Activated CD8-positive, alpha-beta T cell treated with anti-CD3 and anti-CD28 coated beads, Interleukin-2, amount 10 ng/mL, durations not matched to agents 7 days and 5 days (primary cell): ENCODE results near the gene CNTN4. TPM values are rescaled to one million over a fixed set of nuclear protein-coding genes. Genes with fewer than 3 reads are reported as not detected.

Experiments used
- ATAC-seq: fragments of 150-1000 bp; cut with Tn5 transposase; one replicate; pipeline ENCODE4 v1.10.0; 2021; ENCODE audit warnings: moderate library complexity
- CTCF ChIA-PET: fragments of 350-600 bp; sonication (Branson Sonifier 250); formaldehyde crosslinking; loops from one replicate; lab custom pipeline; 2021; ENCODE audit warnings: antibody characterized with exemption; lab: Charles Lee
- POLR2A ChIA-PET: fragments of 350-600 bp; sonication (Branson Sonifier 250); formaldehyde crosslinking; loops from one replicate; lab custom pipeline; 2021; ENCODE audit warnings: antibody characterized with exemption; lab: Charles Lee
- DNase-seq: peaks from one replicate; pipeline ENCODE4 v3.0.0-alpha.2; 2020
- H3K27ac Mint-ChIP-seq: one replicate; pipeline ENCODE4 v1.8.0; 2021; ENCODE audit warnings: mild to moderate bottlenecking, mixed read lengths
- H3K27me3 Mint-ChIP-seq: one replicate; pipeline ENCODE4 v1.8.0; 2021; ENCODE audit warnings: low read depth, mixed read lengths
- H3K36me3 Mint-ChIP-seq: one replicate; pipeline ENCODE4 v1.8.0; 2021; ENCODE audit warnings: low read depth, mixed read lengths
- H3K4me1 Mint-ChIP-seq: one replicate; pipeline ENCODE4 v1.8.0; 2021; ENCODE audit warnings: low read depth, mixed read lengths
- H3K4me3 Mint-ChIP-seq: one replicate; pipeline ENCODE4 v1.8.0; 2021; ENCODE audit warnings: mild to moderate bottlenecking, mixed read lengths
- H3K9me3 Mint-ChIP-seq: one replicate; pipeline ENCODE4 v1.8.0; 2022; ENCODE audit warnings: mixed read lengths; ENCODE audit not compliant: insufficient read depth
- total RNA-seq, 2 experiments: library from RNA; stranded (reverse); gene quantifications; one replicate each; pipeline ENCODE4 v1.2.3, GENCODE V29; 2021

Gene CNTN4
- total RNA-seq, 2 experiments from 2014 or later: not detected

DNA sequence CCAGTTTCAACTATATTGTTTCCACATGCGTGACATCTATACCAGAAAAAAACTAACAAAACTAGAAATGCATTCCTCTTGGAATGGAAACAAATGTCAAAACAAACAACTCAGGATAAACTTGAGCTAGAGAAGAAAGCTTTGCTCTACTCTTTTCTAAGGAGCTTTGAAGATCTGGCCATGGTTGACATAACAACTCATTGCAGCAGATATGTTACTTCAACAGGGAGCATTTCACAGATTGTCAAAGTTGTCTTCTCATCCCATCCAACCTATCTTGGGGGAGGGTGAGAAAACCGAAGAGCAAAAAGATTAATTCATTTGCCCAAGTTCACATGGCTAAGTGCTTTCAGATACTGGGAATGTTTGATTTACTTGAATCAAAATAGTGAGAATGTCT, 484.4 kb downstream of the CNTN4 start:
- POLR2A ChIA-PET: no interaction called here
- Mint-ChIP-seq H3K27me3 (no peaks in the 10 kb centered on the region), H3K36me3 (no peaks in the 10 kb centered on the region), H3K9me3 (no peaks in the 10 kb centered on the region), H3K27ac (no peak overlapping the region), H3K4me3 (no peak overlapping the region), H3K4me1 (no peaks in the 10 kb centered on the region)
- ATAC-seq (no peak), DNase-seq (no peak)
- CTCF ChIA-PET: interaction anchor here (0.7 kb wide), 1 partner anchor 18 kb away, joined by 3 read pairs; no protein-coding TSS in a partner anchor

- H3K9me3 Mint-ChIP-seq: no peaks in the 10 kb centered on the region
- ChIA-PET POLR2A (no interaction called here), CTCF (no interaction called here)
- no peak overlapping the region for H3K27ac Mint-ChIP-seq
- H3K27me3 Mint-ChIP-seq: no peaks in the 10 kb centered on the region
- H3K36me3 Mint-ChIP-seq: no peaks in the 10 kb centered on the region
- ATAC-seq: no peak
- H3K4me1 Mint-ChIP-seq: no peaks in the 10 kb centered on the region
- no peak overlapping the region for H3K4me3 Mint-ChIP-seq
- no peak for DNase-seq
These were observed 490.8 kb downstream of the CNTN4 start for GRCh38 chr3:2589336-2589969.

DNA sequence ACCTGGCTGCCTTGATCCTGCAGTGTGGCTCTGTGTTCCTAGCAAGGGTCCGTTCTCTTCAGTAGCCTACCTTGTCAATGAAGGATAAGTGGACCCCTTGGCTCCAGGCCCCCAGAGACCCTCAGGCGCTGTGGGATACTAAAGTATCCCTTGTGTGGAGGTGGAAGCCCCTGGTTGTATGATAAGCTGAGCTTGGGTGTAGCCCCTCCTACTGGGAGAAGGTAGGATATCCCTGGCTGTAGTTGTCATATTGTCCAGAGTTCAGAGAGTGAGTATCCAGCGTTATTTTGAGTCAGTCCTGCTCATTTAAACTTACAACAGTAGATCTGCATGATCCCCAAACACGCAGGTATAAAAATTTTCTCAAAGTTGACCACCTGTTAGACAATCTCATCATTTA, 496.8 kb downstream of the CNTN4 start:
- no peak overlapping the region for H3K27ac Mint-ChIP-seq
- ChIA-PET CTCF (no interaction called here), POLR2A (no interaction called here)
- no peaks in the 10 kb centered on the region for H3K36me3 Mint-ChIP-seq
- H3K4me1 Mint-ChIP-seq: no peaks in the 10 kb centered on the region
- no peaks in the 10 kb centered on the region for H3K27me3 Mint-ChIP-seq
- no peak overlapping the region for H3K4me3 Mint-ChIP-seq
- no peak for DNase-seq
- no peak for ATAC-seq
- no peaks in the 10 kb centered on the region for H3K9me3 Mint-ChIP-seq

- ChIA-PET CTCF (no interaction called here), POLR2A (no interaction called here)
- H3K27ac Mint-ChIP-seq: no peak overlapping the region
- H3K36me3 Mint-ChIP-seq: no peaks in the 10 kb centered on the region
- no peaks in the 10 kb centered on the region for H3K4me1 Mint-ChIP-seq
- DNase-seq (no peak), ATAC-seq (no peak)
- H3K4me3 Mint-ChIP-seq: no peak overlapping the region
- H3K27me3 Mint-ChIP-seq: no peaks in the 10 kb centered on the region
- H3K9me3 Mint-ChIP-seq: no peaks in the 10 kb centered on the region
These were observed 498.9 kb downstream of the CNTN4 start for GRCh38 chr3:2597615-2598014.

GRCh38 chr3:2599471-2599870, 500.8 kb downstream of the CNTN4 start:
- no peak overlapping the region for H3K27ac Mint-ChIP-seq
- no peak for ATAC-seq
- H3K9me3 Mint-ChIP-seq: no peaks in the 10 kb centered on the region
- no peaks in the 10 kb centered on the region for H3K36me3 Mint-ChIP-seq
- no peak for DNase-seq
- CTCF ChIA-PET: no interaction called here
- H3K27me3 Mint-ChIP-seq: no peaks in the 10 kb centered on the region
- POLR2A ChIA-PET: no interaction called here
- no peak overlapping the region for H3K4me3 Mint-ChIP-seq
- no peaks in the 10 kb centered on the region for H3K4me1 Mint-ChIP-seq

GRCh38 chr3:2603692-2604289, 505.1 kb downstream of the CNTN4 start:
- ChIA-PET POLR2A (no interaction called here), CTCF (no interaction called here)
- H3K36me3 Mint-ChIP-seq: no peaks in the 10 kb centered on the region
- no peak for ATAC-seq
- no peak for DNase-seq
- H3K4me3 Mint-ChIP-seq: no peak overlapping the region
- no peak overlapping the region for H3K27ac Mint-ChIP-seq
- H3K9me3 Mint-ChIP-seq: no peaks in the 10 kb centered on the region
- H3K27me3 Mint-ChIP-seq: no peaks in the 10 kb centered on the region
- no peaks in the 10 kb centered on the region for H3K4me1 Mint-ChIP-seq

GRCh38 chr3:2614578-2614977, 515.9 kb downstream of the CNTN4 start:
- CTCF ChIA-PET: no interaction called here
- H3K4me1 Mint-ChIP-seq: no peaks in the 10 kb centered on the region
- ATAC-seq (no peak), DNase-seq (no peak)
- POLR2A ChIA-PET: no interaction called here
- no peaks in the 10 kb centered on the region for H3K27me3 Mint-ChIP-seq
- no peak overlapping the region for H3K27ac Mint-ChIP-seq
- no peaks in the 10 kb centered on the region for H3K36me3 Mint-ChIP-seq
- no peaks in the 10 kb centered on the region for H3K9me3 Mint-ChIP-seq
- H3K4me3 Mint-ChIP-seq: no peak overlapping the region

- no peaks in the 10 kb centered on the region for H3K9me3 Mint-ChIP-seq
- H3K27ac Mint-ChIP-seq: no peak overlapping the region
- H3K27me3 Mint-ChIP-seq: no peaks in the 10 kb centered on the region
- no peaks in the 10 kb centered on the region for H3K36me3 Mint-ChIP-seq
- POLR2A ChIA-PET: no interaction called here
- CTCF ChIA-PET: no interaction called here
- DNase-seq (no peak), ATAC-seq (no peak)
- H3K4me3 Mint-ChIP-seq: no peak overlapping the region
- H3K4me1 Mint-ChIP-seq: no peaks in the 10 kb centered on the region
These were observed 516.4 kb downstream of the CNTN4 start for GRCh38 chr3:2615080-2615479.

GRCh38 chr3:2623436-2623835, 524.8 kb downstream of the CNTN4 start:
- Mint-ChIP-seq H3K4me3 (no peak overlapping the region), H3K9me3 (no peaks in the 10 kb centered on the region), H3K36me3 (no peaks in the 10 kb centered on the region), H3K27ac (no peak overlapping the region), H3K4me1 (no peaks in the 10 kb centered on the region), H3K27me3 (no peaks in the 10 kb centered on the region)
- POLR2A ChIA-PET: no interaction called here
- no peak for DNase-seq
- CTCF ChIA-PET: no interaction called here
- ATAC-seq: no peak

GRCh38 chr3:2628117-2628516, 529.5 kb downstream of the CNTN4 start:
- H3K36me3 Mint-ChIP-seq: no peaks in the 10 kb centered on the region
- no peaks in the 10 kb centered on the region for H3K9me3 Mint-ChIP-seq
- POLR2A ChIA-PET: no interaction called here
- CTCF ChIA-PET: no interaction called here
- DNase-seq: no peak
- H3K27me3 Mint-ChIP-seq: no peaks in the 10 kb centered on the region
- no peak for ATAC-seq
- H3K4me1 Mint-ChIP-seq: no peaks in the 10 kb centered on the region
- H3K4me3 Mint-ChIP-seq: no peak overlapping the region
- no peak overlapping the region for H3K27ac Mint-ChIP-seq

GRCh38 chr3:2635511-2635910, 536.8 kb downstream of the CNTN4 start:
- ChIA-PET CTCF (no interaction called here), POLR2A (no interaction called here)
- DNase-seq (no peak), ATAC-seq (no peak)
- H3K27me3 Mint-ChIP-seq: no peaks in the 10 kb centered on the region
- no peaks in the 10 kb centered on the region for H3K36me3 Mint-ChIP-seq
- H3K4me1 Mint-ChIP-seq: no peaks in the 10 kb centered on the region
- no peaks in the 10 kb centered on the region for H3K9me3 Mint-ChIP-seq
- H3K4me3 Mint-ChIP-seq: no peak overlapping the region
- H3K27ac Mint-ChIP-seq: no peak overlapping the region

GRCh38 chr3:2643606-2644005, 544.9 kb downstream of the CNTN4 start:
- CTCF ChIA-PET: interaction anchor here (1.4 kb wide), 1 partner anchor 13 kb away, joined by 3 read pairs; no protein-coding TSS in a partner anchor
- Mint-ChIP-seq H3K36me3 (no peaks in the 10 kb centered on the region), H3K9me3 (no peaks in the 10 kb centered on the region), H3K27me3 (no peaks in the 10 kb centered on the region), H3K4me1 (no peaks in the 10 kb centered on the region), H3K4me3 (no peak overlapping the region), H3K27ac (no peak overlapping the region)
- ATAC-seq (no peak), DNase-seq (no peak)
- POLR2A ChIA-PET: no interaction called here

DNA sequence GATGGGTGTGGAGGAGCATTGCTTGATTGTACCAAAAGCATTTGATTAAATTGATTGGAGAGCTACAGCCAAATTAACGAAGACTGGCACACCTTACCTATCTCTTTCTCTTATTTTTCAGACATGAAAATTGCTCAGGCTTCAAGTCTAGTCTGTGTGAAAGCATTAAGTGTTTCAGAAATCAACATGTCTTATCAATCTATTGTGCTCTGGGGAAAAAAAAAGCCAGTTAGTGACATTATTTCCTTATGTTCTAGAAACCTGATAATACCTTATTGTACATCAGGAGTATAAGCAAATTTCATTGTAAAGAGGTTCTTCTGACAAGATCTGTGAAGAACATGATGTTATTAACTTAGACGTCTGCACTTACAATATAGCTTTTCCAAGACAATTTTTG, 546.3 kb downstream of the CNTN4 start:
- Mint-ChIP-seq H3K36me3 (no peaks in the 10 kb centered on the region), H3K4me1 (no peaks in the 10 kb centered on the region), H3K4me3 (no peak overlapping the region), H3K27ac (no peak overlapping the region), H3K27me3 (no peaks in the 10 kb centered on the region), H3K9me3 (no peaks in the 10 kb centered on the region)
- CTCF ChIA-PET: no interaction called here
- POLR2A ChIA-PET: no interaction called here
- DNase-seq (no peak), ATAC-seq (no peak)
